Astrocyte (in vitro differentiated cells and primary cell): ENCODE data around the gene TNFSF8.

Experiments
- EZH2 ChIP-seq: IDR thresholded peaks from 2 replicates; pipeline ENCODE4 v1.6.1; 2012; ENCODE audit warnings: mild to moderate bottlenecking, low read length, inconsistent platforms; ENCODE audit not compliant: insufficient read depth
- TF ChIP-seq, protein P1 (sequence below): IDR thresholded peaks from 2 replicates; pipeline ENCODE4 v1.5.1; 2011; ENCODE audit warnings: low read depth, mild to moderate bottlenecking, inconsistent platforms, low read length, moderate library complexity; ENCODE audit not compliant: insufficient read depth

DNA sequence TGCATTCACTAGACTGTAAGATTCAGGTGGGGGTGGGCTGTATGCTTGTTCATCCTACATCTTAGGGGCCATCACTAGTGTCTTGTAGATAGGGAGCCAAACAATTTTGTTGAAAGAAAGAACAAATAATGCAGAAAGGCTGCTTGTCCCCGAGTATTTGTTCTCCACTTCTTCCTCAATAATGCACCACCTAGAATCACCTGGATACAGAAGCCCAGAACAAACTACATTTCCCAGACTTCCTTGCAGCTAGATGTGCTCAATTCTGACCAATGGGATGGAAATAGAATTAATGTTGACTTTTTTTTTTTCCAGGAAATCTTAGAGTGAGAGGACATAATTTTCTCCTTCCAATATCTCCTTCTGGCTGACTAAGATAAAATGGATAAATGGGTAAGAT, 38.9 kb upstream of the TNFSF8 start:
- TF ChIP-seq, protein P1, sequence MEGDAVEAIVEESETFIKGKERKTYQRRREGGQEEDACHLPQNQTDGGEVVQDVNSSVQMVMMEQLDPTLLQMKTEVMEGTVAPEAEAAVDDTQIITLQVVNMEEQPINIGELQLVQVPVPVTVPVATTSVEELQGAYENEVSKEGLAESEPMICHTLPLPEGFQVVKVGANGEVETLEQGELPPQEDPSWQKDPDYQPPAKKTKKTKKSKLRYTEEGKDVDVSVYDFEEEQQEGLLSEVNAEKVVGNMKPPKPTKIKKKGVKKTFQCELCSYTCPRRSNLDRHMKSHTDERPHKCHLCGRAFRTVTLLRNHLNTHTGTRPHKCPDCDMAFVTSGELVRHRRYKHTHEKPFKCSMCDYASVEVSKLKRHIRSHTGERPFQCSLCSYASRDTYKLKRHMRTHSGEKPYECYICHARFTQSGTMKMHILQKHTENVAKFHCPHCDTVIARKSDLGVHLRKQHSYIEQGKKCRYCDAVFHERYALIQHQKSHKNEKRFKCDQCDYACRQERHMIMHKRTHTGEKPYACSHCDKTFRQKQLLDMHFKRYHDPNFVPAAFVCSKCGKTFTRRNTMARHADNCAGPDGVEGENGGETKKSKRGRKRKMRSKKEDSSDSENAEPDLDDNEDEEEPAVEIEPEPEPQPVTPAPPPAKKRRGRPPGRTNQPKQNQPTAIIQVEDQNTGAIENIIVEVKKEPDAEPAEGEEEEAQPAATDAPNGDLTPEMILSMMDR = no peak
- TF ChIP-seq EZH2 = no peak
